ENCODE results near the gene LZTS2.

Gene LZTS2

GRCh38 chr10:100987685-100988049 lies 11.9 kb upstream of the LZTS2 start:
- DNase-seq (ENCODE audit: low read depth in 1 of 2, low spot score in 1 of 2) = no peak
- Histone ChIP-seq H3K4me3 (replicated peaks; ENCODE audit: insufficient read depth, low read length) (peak overlapping the region; percentile 97), H3K27ac (replicated peaks) (peak overlapping the region; percentile 81), H3K27me3 (ENCODE audit: insufficient read depth, poor library complexity, severe bottlenecking) (no peaks in the 10 kb centered on the region)
- no peak; the same call in 1 of the 2 replicates for TF ChIP-seq GABPA (IDR thresholded peaks at IDR 0.05; ENCODE audit: low read depth)
- no peak for TF ChIP-seq REST (IDR thresholded peaks at IDR 0.05; ENCODE audit: insufficient replicate concordance, low read depth)
- TF ChIP-seq POLR2AphosphoS5 (IDR thresholded peaks at IDR 0.05; ENCODE audit: low read depth) = no peak
- TF ChIP-seq SPI1 (IDR thresholded peaks at IDR 0.05; ENCODE audit: borderline replicate concordance, low read depth) = no peak; the same call in 1 of the 2 replicates
- TF ChIP-seq, protein P1, sequence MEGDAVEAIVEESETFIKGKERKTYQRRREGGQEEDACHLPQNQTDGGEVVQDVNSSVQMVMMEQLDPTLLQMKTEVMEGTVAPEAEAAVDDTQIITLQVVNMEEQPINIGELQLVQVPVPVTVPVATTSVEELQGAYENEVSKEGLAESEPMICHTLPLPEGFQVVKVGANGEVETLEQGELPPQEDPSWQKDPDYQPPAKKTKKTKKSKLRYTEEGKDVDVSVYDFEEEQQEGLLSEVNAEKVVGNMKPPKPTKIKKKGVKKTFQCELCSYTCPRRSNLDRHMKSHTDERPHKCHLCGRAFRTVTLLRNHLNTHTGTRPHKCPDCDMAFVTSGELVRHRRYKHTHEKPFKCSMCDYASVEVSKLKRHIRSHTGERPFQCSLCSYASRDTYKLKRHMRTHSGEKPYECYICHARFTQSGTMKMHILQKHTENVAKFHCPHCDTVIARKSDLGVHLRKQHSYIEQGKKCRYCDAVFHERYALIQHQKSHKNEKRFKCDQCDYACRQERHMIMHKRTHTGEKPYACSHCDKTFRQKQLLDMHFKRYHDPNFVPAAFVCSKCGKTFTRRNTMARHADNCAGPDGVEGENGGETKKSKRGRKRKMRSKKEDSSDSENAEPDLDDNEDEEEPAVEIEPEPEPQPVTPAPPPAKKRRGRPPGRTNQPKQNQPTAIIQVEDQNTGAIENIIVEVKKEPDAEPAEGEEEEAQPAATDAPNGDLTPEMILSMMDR (IDR thresholded peaks at IDR 0.05; ENCODE audit: insufficient read depth, low read length) = no peak

- no peaks in the 10 kb centered on the region for H3K27me3 ChIP-seq (ENCODE audit: insufficient read depth, poor library complexity, severe bottlenecking)
- H3K27ac ChIP-seq (replicated peaks) = peak overlapping the region; percentile 81
- no peak for TF ChIP-seq SPI1 (IDR thresholded peaks at IDR 0.05; ENCODE audit: borderline replicate concordance, low read depth)
- no peak for TF ChIP-seq REST (IDR thresholded peaks at IDR 0.05; ENCODE audit: insufficient replicate concordance, low read depth)
- TF ChIP-seq GABPA (IDR thresholded peaks at IDR 0.05; ENCODE audit: low read depth) = no peak
- no peak for TF ChIP-seq POLR2AphosphoS5 (IDR thresholded peaks at IDR 0.05; ENCODE audit: low read depth)
- TF ChIP-seq, protein P1 (IDR thresholded peaks at IDR 0.05; ENCODE audit: insufficient read depth, low read length) = no peak
- peak overlapping the region; percentile 97 for H3K4me3 ChIP-seq (replicated peaks; ENCODE audit: insufficient read depth, low read length)
- no peak for DNase-seq (ENCODE audit: low read depth in 1 of 2, low spot score in 1 of 2)
These were observed 11.4 kb upstream of the LZTS2 start for GRCh38 chr10:100988166-100988565.

DNA sequence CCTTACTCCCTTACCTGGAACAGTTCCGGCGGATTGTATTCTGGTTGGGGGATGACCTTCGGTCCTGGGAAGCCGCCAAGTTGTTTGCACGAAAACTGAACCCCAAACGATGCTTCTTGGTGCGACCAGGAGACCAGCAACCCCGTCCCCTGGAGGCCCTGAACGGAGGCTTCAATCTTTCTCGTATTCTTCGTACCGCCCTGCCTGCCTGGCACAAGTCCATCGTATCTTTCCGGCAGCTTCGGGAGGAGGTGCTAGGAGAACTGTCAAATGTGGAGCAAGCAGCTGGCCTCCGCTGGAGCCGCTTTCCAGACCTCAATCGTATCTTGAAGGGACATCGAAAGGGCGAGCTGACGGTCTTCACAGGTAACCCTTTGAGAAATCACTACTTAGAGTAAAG lies 10.5 kb upstream of the LZTS2 start:
- TF ChIP-seq SPI1 (IDR thresholded peaks at IDR 0.05; ENCODE audit: borderline replicate concordance, low read depth) = no peak
- no peak for TF ChIP-seq POLR2AphosphoS5 (IDR thresholded peaks at IDR 0.05; ENCODE audit: low read depth)
- TF ChIP-seq, protein P1 (IDR thresholded peaks at IDR 0.05; ENCODE audit: insufficient read depth, low read length) = no peak
- no peak for TF ChIP-seq REST (IDR thresholded peaks at IDR 0.05; ENCODE audit: insufficient replicate concordance, low read depth)
- no peak overlapping the region for H3K4me3 ChIP-seq (replicated peaks; ENCODE audit: insufficient read depth, low read length)
- no peaks in the 10 kb centered on the region for H3K27me3 ChIP-seq (ENCODE audit: insufficient read depth, poor library complexity, severe bottlenecking)
- H3K27ac ChIP-seq (replicated peaks) = no peak overlapping the region
- DNase-seq (ENCODE audit: low read depth in 1 of 2, low spot score in 1 of 2) = no peak
